Small intestine (tissue), 16 donors: Measurements from ENCODE around the gene CRY1. TPM values are rescaled to one million over a fixed set of nuclear protein-coding genes. Genes with fewer than 3 reads are reported as not detected.

Experiments
- DNase-seq, 2 donors: peaks; one replicate each; pipeline versions ENCODE4 v3.0.0 to v3.0.0-alpha.2; 2013
- FAIRE-seq: peaks from 2 replicates; lab custom pipeline; 2012; peaks lifted over from hg19 to GRCh38; lab: Jason Lieb, UNC
- H3K27ac ChIP-seq, 3 donors: one replicate each; pipeline ENCODE4 v1.5.1; 2013; ENCODE audit warnings: low read length in 2 of 3, mild to moderate bottlenecking in 2 of 3, control low read depth in 1 of 3, inconsistent platforms in 1 of 3, low read depth in 1 of 3, moderate library complexity in 1 of 3
- H3K27me3 ChIP-seq, 3 donors: one replicate each; pipeline ENCODE4 v1.6.1; 2013; ENCODE audit warnings: low read length in 3 of 3, inconsistent platforms in 1 of 3; ENCODE audit not compliant: control insufficient read depth in 3 of 3, insufficient read depth in 3 of 3
- H3K36me3 ChIP-seq, 3 donors: one replicate each; pipeline ENCODE4 v1.6.1; 2013; ENCODE audit warnings: low read length in 3 of 3, inconsistent platforms in 1 of 3, low read depth in 1 of 3, mild to moderate bottlenecking in 1 of 3, moderate library complexity in 1 of 3; ENCODE audit not compliant: control insufficient read depth in 3 of 3, insufficient read depth in 2 of 3
- H3K4me1 ChIP-seq, 3 donors: one replicate each; pipeline ENCODE4 v1.6.1; 2013; ENCODE audit warnings: low read length in 2 of 3, inconsistent platforms in 1 of 3, low read depth in 1 of 3, mild to moderate bottlenecking in 1 of 3, moderate library complexity in 1 of 3; ENCODE audit not compliant: control insufficient read depth in 3 of 3, insufficient read depth in 2 of 3
- H3K4me3 ChIP-seq, 3 donors: one replicate each; pipeline ENCODE4 v1.5.1; 2013; ENCODE audit warnings: low read length in 3 of 3, control low read depth in 1 of 3, inconsistent platforms in 1 of 3, low read depth in 1 of 3, mild to moderate bottlenecking in 1 of 3, moderate library complexity in 1 of 3
- H3K9me3 ChIP-seq, 2 donors: one replicate each; pipeline ENCODE4 v1.6.1; 2013; ENCODE audit warnings: low read depth in 1 of 2, low read length in 1 of 2; ENCODE audit not compliant: control insufficient read depth in 2 of 2, insufficient read depth in 1 of 2
- WGBS, 3 donors: extraction: QIAGEN DNeasy Blood & Tissue Kit; methylation state at CpG; one replicate each; pipeline ENCODE4 v1.1.7; 2013; 5-methylcytosine and 5-hydroxymethylcytosine counted together
- long read RNA-seq, 10 donors: transcript quantifications; one replicate each; lab custom pipeline, GENCODE V29; 2026
- polyA plus RNA-seq, 4 donors: library from polyadenylated mRNA; stranded (reverse) in 3 of 4; unstranded in 1 of 4; fragments of 200-250 nt in 3 of 4; fragments of 120-200 nt in 1 of 4; gene quantifications; one replicate each; pipeline versions ENCODE4 v1.2.1 to v1.2.3, GENCODE V29; 2013
- donor health status: healthy with polysubstance abuse.
- donor health status: control.
- donor health status: control.
- donor health status: Bipolar disorder and iron deficiency.
- donor health status: healthy.

Gene CRY1
- 10 to 100 TPM in 2 of 4 donors, 1 to 10 TPM in 2; 8.1 to 17.4 (median 11.1) TPM for polyA plus RNA-seq
- long read RNA-seq, donor 1, partial matches to known transcripts = 25 of 28 reads
- long read RNA-seq, donor 1, other reads (novel, unspliced or antisense) = 0 of 28 reads
- long read RNA-seq, donor 2, partial matches to known transcripts = 0 of 1 reads
- long read RNA-seq, donor 2, other reads (novel, unspliced or antisense) = 0 of 1 reads
- long read RNA-seq, donor 3, partial matches to known transcripts = 13 of 13 reads
- long read RNA-seq, donor 3, other reads (novel, unspliced or antisense) = 0 of 13 reads
- long read RNA-seq, donor 4 = 0 reads
- long read RNA-seq, donor 5, partial matches to known transcripts = 9 of 9 reads
- long read RNA-seq, donor 5, other reads (novel, unspliced or antisense) = 0 of 9 reads
- long read RNA-seq, donor 6, partial matches to known transcripts = 10 of 11 reads
- long read RNA-seq, donor 6, other reads (novel, unspliced or antisense) = 0 of 11 reads
- long read RNA-seq, donor 7 = 0 reads
- long read RNA-seq, donor 8 = 0 reads
- long read RNA-seq, donor 9, partial matches to known transcripts = 0 of 2 reads
- long read RNA-seq, donor 9, other reads (novel, unspliced or antisense) = 0 of 2 reads
- long read RNA-seq, donor 10, transcript CRY1-201 (13 exons, 3,267 nt) = major isoform, 9 of 31 reads
- long read RNA-seq, donor 10, partial matches to known transcripts = 22 of 31 reads
- long read RNA-seq, donor 10, other reads (novel, unspliced or antisense) = 0 of 31 reads

- peak within 1 kb of the TSS; percentile 70 to 95 (median 90) for H3K4me3 ChIP-seq
- H3K4me1 ChIP-seq = peaks cover 0 to 3% (median 0%) of the 10 kb centered on the region in 3 donors
- no peak for FAIRE-seq
- H3K9me3 ChIP-seq = no peaks in the 10 kb centered on the region
- no peaks in the 10 kb centered on the region for H3K27me3 ChIP-seq
- H3K27ac ChIP-seq = peak within 1 kb of the TSS; percentile 76 to 100 (median 96)
- WGBS, 3 donors = 0 to 1% (median 1%) methylated on average over 70 to 74 of the region's 74 CpGs
- H3K36me3 ChIP-seq = no peaks in the 10 kb centered on the region
- DNase-seq = peak; percentile 95 to 99
Observed at GRCh38 chr12:107093417-107094182, at the start of gene CRY1. TSS of gene CRY1 (minus strand) at chr12:107093549. CDS start at chr12:107092961, 588 bp downstream.

- no peaks in the 10 kb centered on the region for H3K27me3 ChIP-seq
- H3K27ac ChIP-seq = no peak overlapping the region
- H3K4me3 ChIP-seq = no peak overlapping the region
- DNase-seq = no peak
- no peaks in the 10 kb centered on the region for H3K4me1 ChIP-seq
- no peak for FAIRE-seq
- H3K36me3 ChIP-seq = no peaks in the 10 kb centered on the region
- 55 to 85% (median 79%) methylated on average over 1 of the region's 1 CpG for WGBS, 3 donors
- H3K9me3 ChIP-seq = no peaks in the 10 kb centered on the region
Observed at GRCh38 chr12:107139787-107140186, 46.4 kb upstream of the CRY1 start.

- WGBS, 3 donors = 80 to 94% (median 83%) methylated on average over 3 of the region's 3 CpGs
- DNase-seq (no peak), FAIRE-seq (no peak)
- Histone ChIP-seq H3K4me3 (no peak overlapping the region), H3K9me3 (no peaks in the 10 kb centered on the region), H3K36me3 (no peaks in the 10 kb centered on the region), H3K4me1 (no peaks in the 10 kb centered on the region), H3K27ac (no peak overlapping the region), H3K27me3 (no peaks in the 10 kb centered on the region)
Observed at GRCh38 chr12:107138990-107139389, 45.6 kb upstream of the CRY1 start.

GRCh38 chr12:107135177-107135576 is 41.8 kb upstream of the CRY1 start:
- FAIRE-seq (no peak), DNase-seq (no peak)
- Histone ChIP-seq H3K27me3 (no peaks in the 10 kb centered on the region), H3K4me1 (no peaks in the 10 kb centered on the region), H3K27ac (no peak overlapping the region), H3K9me3 (no peaks in the 10 kb centered on the region), H3K36me3 (no peaks in the 10 kb centered on the region), H3K4me3 (no peak overlapping the region)
- 86 to 98% (median 94%) methylated on average over 2 of the region's 2 CpGs for WGBS, 3 donors

GRCh38 chr12:107134558-107134957 is 41.2 kb upstream of the CRY1 start:
- Histone ChIP-seq H3K4me1 (no peaks in the 10 kb centered on the region), H3K27me3 (no peaks in the 10 kb centered on the region), H3K27ac (no peak overlapping the region), H3K4me3 (no peak overlapping the region), H3K9me3 (no peaks in the 10 kb centered on the region), H3K36me3 (no peaks in the 10 kb centered on the region)
- WGBS, 3 donors = 89 to 100% (median 100%) methylated on average over 1 of the region's 1 CpG
- no peak for FAIRE-seq
- DNase-seq = no peak

GRCh38 chr12:107133462-107133861 is 40.1 kb upstream of the CRY1 start:
- DNase-seq (no peak), FAIRE-seq (no peak)
- H3K27me3 ChIP-seq = no peaks in the 10 kb centered on the region
- 73 to 85% (median 76%) methylated on average over 4 of the region's 4 CpGs for WGBS, 3 donors
- no peaks in the 10 kb centered on the region for H3K9me3 ChIP-seq
- H3K36me3 ChIP-seq = no peaks in the 10 kb centered on the region
- no peak overlapping the region for H3K4me3 ChIP-seq
- H3K4me1 ChIP-seq = no peaks in the 10 kb centered on the region
- no peak overlapping the region for H3K27ac ChIP-seq

GRCh38 chr12:107131832-107132616 is 38.7 kb upstream of the CRY1 start:
- WGBS, 3 donors = 25 to 30% (median 26%) methylated on average over 10 of the region's 10 CpGs
- Histone ChIP-seq H3K27me3 (no peaks in the 10 kb centered on the region), H3K27ac (no peak overlapping the region), H3K4me1 (peaks cover 0 to 2% (median 0%) of the 10 kb centered on the region in 3 donors), H3K9me3 (no peaks in the 10 kb centered on the region), H3K36me3 (no peaks in the 10 kb centered on the region), H3K4me3 (no peak overlapping the region)
- FAIRE-seq (no peak), DNase-seq (peak; percentile 64 to 68)
